ENCODE data around the gene SPEF1. TPM values are rescaled to one million over a fixed set of nuclear protein-coding genes. Genes with fewer than 3 reads are reported as not detected.

The SPEF1 gene
- total RNA-seq, 1 experiment from 2014 or later: not detected

DNA sequence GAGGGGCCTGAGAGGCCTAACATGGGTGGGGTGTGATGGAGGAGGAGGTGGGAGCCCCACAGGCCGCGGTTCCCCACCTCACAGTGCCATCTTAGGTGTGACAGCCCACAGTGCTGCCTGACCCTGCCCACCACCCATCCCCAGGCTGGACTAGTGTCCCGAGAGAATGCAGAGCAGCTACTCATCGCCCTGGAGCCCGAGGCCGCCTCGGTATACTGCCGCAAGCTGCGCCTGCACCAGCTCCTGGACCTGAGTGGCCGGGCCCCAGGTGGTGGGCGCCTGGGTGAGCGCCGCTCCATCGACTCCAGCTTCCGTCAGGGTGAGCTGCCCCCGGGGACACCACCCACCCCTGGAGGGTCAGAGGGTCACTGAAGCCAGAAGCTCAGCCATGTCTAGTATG lies 33.2 kb downstream of the SPEF1 start:
- no peak for DNase-seq (ENCODE audit: low spot score)

DNA sequence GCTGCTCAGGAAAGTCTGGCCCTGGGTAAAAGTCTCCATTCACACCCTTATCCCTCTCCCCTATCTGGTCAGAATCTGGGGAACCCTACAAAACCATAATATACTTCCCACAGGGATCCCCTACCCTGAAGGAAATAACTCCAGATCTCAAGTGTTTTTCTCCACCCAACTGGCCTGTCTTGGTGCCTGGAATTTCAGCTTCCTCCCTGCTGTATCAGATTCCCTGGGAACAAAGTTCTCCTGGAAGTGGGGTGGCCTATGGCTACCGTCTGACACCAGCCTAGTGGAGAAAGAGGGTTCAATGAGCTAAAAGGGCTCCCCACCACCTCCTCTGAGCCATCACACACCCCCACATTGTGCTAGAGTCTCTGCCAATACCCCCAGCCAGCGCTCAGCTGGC lies 33.8 kb downstream of the SPEF1 start:
- no peak for DNase-seq (ENCODE audit: low spot score)

DNA sequence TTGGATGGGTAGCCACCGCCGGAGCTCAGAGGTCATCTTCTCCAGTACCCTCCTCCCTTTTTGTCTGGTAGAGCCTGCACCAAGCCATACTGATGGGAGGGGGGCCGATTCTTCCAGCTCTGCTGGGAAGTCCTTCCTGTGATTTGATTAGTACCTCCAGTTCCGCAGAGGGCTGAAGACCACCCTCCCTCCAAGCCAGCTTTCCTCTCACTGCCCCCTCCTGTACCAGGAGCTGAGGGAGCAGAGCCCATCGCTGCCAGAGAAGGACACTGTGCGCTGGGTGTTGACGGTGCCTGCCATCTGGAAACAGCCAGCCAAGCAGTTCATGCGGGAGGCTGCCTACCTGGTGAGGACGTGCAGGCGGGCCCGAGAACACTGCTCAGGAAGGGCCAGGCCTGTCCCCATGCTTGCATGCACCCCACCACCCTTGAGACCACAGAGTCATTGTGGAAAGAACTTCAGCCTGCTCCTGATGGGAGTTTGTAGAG lies 35.5 kb downstream of the SPEF1 start:
- DNase-seq (ENCODE audit: low spot score): no peak

DNA sequence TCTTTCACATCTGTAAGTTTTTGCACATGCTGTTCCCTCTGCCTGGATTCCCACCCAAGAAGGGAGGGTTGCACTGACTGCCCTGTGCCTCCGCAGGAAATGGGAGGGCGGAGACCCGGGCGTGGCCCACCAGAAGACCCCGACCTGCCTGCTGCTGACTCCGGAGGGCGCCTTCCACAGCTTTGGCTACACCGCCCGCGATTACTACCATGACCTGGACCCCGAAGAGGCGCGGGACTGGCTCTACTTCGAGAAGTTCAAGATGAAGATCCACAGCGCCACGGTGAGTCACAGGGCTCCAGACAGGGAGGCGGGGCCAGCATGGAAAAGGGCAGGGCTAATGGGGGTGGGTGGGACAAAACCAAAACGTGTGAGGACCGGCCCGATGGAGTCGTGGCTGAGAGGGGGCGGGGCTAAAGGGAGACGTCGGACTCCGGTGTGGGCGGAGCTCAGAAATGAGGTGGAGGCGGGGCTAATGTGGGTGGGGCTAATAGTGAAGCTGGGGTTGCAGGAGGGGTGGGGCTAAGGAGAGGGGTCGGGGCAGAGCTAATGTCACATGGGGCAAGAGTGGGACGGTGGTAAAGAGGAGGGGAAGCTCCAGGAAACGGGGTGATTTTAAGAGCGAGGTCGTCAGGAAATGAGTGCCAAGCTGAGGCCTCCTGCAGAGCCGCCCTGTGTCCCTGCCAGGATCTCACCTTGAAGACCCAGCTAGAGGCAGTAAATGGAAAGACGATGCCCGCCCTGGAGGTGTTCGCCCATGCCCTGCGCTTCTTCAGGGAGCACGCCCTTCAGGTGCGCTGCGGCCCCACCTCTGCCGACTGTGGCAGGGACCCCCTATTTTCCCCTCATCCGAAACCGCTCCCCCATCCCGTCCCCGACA lies 36.2 kb downstream of the SPEF1 start:
- DNase-seq (ENCODE audit: low spot score): peak; percentile 49

DNA sequence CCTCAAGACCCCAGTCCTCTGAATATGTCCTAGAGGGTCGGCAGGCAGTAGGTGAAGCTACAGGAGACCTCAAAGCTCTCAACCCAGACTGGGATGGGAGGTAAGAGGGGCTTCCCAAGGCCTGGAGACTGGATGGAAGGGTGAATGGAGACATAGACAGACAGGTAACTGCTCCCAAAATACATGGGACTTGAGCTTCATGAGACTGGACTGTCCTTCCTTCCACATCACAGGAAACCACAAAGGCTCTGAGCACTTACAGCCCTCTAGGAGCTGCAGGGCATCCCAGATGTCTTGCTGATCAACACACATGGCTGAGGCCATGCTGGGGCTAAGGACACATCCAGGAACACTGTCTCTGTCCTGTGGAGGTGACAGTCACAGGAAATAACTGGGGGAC lies 37.2 kb downstream of the SPEF1 start:
- no peak for DNase-seq (ENCODE audit: low spot score)

DNA sequence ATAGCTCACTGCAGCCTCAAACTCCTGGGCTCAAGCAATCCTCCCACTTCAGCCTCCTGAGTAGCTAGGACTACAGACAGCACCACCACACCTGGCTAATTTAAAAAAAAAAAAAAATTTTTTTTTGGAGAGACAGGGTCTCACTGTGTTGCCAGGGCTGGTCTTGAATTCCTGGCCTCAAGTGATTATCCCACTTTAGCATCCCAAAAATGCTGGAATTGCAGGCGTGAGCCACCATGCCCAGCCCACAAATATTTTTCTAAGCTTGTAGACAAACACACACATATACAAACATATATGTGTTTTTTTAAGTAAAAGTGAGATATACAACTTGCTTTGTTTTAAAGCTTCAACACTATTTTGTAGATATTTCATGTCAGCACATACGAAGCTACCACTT lies 38.0 kb downstream of the SPEF1 start:
- no peak for DNase-seq (ENCODE audit: low spot score)

DNA sequence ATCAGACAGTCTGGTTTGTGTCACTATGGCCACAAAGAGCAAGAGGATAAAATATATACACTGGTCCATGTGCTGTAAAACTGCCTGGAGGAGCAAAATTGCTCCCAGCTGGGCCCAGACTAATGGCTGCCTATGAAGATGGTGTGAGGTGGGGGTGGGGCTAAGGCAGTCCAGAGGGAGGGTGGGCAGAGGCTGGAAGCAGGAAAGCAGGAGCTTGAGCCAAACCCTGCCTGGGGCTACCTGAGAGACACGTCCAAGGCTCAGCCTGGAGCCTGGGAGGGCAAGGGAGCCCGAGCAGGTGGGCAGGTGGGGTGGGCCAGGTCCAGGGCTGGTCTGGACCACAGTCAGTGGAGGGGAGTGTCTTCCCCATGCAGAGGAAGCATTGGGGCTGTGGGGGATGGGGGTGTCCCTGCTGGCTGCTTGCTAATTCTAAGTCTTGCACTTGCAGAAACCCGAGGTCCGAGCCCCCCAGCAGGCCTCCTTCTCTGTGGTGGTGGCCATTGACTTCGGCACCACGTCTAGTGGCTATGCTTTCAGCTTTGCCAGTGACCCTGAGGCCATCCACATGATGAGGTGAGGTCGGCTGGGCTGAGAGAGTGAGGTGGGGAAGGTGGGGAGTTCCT lies 39.3 kb downstream of the SPEF1 start:
- DNase-seq (ENCODE audit: low spot score): no peak

DNA sequence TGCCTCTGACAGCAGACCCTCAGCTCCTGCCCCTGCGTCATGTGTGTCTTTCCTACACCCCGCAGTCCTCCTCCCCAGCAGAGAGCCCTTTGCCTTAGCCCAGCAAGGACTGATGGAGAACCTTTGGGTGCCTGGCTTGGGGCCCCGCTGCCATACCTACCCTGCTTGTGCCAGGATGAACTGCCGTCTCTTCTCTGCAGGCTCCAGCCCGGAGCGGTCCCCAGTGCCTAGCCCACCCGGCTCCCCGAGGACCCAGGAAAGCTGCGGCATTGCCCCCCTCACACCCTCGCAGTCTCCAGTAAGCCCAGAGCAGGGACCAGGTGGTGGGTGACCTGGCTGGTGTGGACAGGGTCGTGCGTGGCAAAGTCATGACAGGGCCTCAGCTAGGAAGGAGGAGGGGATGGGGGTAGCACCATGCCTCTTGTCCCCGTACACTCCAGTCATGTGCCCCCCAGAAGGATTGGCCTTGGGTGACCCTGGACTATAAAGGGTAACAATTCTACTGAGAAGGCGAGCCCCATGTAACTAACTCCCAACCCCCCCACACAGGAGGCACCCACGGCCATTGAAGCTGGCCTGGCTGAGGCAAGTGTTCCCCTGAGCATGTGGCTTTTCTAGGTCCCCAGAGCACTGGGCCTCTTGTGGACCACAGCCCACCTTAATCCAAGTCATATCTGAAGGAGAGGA lies 40.5 kb downstream of the SPEF1 start:
- DNase-seq (ENCODE audit: low spot score): no peak

DNA sequence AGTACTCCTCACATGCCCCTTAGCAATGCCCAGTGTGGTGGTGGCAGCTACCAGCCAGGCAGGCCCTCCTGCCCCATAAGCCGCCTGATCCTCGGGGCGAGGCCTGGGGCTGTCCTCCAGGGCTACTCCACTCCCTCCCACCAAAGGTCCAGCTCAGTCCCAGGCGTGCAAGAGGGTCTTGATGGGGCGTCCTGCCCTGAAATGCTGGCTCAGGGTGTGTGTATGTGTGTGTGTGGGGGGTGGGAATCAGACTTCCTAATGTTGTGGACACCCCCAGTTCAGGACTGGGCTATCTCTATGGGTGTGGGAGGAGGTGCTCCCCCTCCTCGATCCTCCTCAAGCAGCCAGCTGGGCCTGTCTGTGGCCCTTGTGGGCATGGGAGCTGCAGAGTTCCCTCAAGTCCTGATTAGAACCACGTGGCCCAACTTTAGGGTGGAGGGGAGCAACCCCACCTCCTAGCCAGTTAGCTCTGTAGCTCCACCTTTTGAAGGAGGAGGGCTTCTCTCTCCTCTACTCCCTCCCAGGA lies 41.3 kb downstream of the SPEF1 start:
- DNase-seq (ENCODE audit: low spot score): no peak

DNA sequence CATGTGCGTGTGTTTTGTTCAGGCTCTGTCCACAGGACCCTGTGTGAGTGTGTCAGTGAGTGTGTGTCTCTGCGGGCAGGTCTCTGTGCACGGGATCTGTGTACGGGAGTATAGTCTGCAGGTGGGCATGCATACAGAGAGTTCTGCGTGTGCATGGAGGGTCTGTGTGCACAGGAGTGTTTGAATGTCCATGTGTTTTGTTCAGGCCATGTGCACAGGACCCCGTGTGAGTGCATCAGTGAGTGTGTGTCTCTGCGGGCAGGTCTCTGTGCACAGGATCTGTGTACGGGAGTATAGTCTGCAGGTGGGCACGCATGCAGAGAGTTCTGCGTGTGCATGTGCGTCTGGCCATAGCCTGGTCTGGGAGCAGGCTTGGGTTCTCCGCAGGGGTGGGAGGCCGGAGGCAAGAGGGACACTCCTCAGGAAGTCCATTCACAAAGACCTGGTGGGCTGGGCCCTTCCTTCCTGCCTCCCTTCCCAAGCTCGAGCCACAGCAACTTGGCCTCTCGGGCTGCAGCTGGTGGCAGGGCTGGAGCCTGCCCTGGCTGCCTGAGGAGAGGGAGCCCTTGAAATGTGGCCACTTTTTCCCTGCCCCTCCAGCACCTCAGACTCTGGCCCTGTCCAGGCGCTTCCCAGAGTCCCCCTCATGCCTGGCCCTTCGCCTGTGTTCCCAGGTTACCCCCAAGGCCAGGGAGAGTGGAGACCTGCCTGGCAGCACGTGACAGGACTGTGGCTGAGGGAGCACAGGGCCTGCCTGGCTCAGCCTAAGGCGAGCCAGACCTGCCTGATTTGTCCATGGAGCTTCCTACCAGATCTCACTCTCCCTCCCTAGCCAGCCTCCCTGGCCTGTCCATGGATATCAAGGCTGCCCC lies 42.0 kb downstream of the SPEF1 start:
- DNase-seq (ENCODE audit: low spot score): no peak

DNA sequence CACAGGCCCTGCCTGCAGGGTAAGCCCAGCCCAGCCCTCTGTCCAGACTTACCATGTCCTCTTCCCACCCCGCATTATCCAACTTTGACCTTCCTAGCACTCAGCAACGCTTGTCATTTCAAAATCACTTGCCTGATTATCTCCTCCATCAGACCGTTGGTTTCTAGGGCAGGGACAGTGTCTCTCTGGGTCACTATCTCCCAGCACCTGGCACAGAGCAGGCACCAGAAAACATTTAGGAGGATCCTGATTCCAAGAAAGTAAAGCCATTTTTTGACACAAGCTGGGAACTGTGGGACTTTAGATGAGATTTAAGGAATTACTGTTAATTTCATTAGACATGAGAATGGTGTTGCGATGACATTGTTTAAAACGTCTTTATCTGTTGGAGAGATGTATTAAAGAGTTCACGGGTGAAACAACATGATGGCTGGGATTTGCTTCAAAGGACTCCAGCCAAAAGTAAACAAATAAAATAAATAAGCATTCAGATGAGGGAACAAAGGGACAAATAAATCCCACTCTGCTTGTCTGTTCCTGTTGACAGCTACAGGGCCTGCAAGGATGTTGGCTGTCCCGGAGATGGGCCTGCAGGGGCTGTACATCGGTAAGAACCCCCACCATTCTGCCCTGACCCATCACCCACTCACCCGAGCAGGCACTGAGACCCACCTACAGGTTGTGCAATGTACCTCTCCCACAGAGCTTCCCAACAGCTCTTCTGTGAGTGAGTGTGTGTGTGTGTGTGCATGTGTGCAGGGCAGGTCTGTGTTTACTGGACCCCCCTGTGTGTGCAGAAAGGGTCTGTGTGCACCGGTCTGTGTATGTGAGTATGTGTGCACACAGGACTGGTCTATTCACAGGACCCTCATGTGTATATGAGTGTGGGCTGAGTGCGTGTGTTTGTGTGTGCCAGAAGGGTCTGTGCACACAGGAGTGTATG lies 42.9 kb downstream of the SPEF1 start:
- DNase-seq (ENCODE audit: low spot score): no peak

DNA sequence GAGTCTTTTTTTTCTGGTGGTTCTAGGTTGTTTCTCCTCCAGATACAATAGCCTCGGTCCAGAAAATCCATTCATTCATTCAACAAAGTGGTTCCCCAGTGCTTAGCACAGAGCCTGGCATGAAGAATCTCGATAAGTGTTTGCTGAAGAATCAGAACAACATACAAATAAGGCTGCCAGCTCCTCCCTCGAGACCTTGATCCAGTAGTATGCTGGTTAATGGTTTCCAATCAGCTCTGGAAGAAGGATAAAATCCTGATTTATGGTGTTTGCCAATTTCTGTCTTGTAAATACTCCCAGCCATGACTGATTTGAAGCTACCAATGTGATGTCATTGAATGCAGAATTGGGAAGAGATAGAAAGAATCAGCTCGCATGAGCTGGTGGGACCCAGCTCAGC lies 45.5 kb downstream of the SPEF1 start:
- no peak for DNase-seq (ENCODE audit: low spot score)

DNA sequence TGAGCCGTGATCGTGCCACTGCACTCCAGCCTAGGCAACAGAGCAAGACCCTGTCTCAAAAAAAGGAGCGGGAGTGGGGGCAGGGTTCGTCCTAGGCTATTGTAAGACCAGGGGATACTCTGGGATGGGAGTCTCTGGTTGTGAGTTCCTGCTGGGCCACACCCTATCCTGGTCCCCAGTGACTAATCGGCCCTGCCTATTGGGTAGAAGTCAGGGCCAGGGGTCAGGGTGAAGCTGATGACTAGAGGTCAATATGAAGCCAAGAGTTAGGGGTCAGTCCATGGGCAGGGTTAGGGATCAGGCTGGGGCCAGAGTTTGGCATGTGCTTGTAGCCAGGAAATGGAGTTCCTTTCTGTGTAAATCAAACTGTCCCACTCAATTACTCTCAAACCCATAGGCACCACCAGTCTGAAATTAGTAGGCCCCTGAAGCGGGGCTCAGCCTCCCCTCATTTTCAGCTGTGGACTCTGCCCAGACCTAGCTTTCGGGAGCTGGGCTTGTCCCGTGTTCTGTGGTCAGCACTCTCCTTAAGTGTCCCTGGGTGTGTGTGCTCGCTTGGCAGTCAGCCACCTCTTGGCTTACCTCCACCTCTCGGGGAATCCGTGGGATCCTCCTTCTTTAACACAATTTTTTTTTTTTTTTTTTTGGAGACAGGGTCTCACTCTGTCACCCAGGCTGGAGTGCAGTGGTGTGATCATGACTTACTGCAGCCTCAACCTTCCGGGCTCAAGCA lies 47.0 kb downstream of the SPEF1 start:
- DNase-seq (ENCODE audit: low spot score): no peak

DNA sequence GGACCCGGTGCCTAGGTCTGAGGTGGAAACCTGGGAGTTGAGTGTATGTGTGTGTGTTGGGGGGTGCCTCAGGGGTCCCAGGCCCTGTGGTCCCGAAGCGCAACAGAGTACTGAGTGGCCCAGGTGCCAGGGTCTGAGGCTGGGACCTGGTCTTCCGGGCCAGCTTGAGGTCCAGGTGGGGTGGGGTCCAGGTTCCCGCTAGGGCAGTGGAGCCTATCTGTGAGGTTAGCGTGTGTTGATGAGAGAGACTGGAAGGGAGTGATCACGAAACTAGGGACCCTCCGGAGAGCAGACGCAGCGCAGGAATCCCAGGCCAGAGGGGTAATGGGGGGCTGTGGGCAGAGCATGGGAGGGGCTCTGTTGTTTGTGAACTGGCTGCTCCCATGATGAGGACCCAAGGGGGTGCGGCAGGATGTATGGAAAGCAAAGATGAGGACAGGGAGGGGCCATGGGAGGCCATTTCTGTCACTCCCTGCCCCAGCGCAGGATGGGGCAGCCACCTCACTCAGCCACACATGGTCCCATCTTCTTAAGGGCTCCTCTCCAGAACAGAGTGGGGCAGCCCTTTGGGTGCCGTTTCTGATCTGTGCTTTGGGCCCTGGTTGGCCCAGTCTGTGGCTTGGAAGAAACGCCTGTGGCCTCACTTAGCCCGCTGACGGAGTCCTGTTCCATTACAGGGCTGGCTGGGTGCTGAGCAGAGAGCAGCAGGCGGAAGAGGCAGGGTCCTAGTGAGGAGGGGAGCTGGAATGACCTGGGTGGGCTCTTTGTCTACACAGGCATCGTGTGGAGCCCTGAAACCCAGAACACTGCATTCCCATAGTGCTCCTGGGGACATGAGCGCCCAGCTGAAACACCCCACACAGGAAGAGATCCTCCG lies 47.9 kb downstream of the SPEF1 start:
- no peak for DNase-seq (ENCODE audit: low spot score)

DNA sequence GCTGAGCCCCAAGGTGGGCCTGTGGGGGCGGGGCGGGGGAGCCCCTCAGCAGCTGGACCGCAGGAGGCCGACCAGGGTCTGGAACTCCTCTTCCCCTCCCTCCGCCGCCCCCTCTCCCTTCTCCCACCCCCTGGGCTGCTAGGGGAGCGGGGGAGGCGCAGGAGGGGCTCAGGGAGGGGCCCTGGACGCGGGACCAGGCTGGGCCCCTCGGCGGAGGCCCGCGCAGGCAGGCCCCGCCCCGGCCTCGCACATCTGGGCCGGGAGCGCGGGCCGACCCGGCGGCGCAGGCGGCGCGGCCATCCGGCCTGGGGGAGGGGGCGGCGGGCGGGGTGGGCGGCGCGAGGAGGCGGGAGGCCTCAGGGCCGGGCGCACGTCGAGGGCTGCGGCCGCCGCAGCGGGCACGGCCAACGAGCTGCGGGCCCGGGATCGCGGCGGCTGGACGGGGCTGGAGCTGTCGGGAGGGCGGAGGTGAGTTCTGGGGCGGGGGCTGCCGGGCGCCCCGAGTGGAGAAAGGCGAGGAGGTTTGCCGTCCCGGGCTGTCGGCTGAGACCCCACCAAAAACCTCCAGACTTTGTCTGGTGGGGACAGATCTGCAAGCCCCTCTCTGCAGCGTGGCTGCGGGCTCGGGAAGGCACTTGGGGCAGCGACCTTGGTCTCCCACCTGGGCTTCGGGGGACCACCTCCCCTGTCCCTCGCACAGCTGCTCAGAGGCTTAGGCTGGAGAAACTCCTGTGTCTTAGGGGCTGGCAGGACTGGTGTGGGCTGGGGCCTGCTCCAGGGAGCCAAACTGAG lies 48.7 kb downstream of the SPEF1 start, which contains the start of gene HSPA12B:
HSPA12B (plus strand) TSS at position 359 of the 792 bp plus-strand sequence. CDS start 5,990 bp downstream, outside the sequence.
- DNase-seq (ENCODE audit: low spot score): no peak

DNA sequence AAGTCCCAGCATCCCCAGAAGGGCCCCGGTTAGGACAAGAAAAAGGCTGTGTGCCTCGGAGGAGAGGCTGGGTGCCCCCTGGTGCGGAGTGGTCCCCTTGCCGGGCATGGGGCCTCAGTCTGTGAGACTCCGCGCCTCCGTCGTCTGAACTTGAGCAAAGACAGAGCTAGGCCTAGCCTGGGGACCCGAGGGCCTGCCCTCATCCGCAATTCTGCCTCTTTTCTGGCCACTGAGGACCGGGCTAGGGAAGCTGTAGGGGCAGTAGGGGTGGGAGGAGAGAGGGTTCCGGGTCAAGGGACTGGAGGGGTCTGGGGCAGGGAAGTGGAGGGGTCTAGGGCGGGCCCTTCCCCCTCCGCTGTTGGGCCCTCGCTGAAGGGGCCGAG lies 49.3 kb downstream of the SPEF1 start:
- DNase-seq (ENCODE audit: low spot score): no peak

DNA sequence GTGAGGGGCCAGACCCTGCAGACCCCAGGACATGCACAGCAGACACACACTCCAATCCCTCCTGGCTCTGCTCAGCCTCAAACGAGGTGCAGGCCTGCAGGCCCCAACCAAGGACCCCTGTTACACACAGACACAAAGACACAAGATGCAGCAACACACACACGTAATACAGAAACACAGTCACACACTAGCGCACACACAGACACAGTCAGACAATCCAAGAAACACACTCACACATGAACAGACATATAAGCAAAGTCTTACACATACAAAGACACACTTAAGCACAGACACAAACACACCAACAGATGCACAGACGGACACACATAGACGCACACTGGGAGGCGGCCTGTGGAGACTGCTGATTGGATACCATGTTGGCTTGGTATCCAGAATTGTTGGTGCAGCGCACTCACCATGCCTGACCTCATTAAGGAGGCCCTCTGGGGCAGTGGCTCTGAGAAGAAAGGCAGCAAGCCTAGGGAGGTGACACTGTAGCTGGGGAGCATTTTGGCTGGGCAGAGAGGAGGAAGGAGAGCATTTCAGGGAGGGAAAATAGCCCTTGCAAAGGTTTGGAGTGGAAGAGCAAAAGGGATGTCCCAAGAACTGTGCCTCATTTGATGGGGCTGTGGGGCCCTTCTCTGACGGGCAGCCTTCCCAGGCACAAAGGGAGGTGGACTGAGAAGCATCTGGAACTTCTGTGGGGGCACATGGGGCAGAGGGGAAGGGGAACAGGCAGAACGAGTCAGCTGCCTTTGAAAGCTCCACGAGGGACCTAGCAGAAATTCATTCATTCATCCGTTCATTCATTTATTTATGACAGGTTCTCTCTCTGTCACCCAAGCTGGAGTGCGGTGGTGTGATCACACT lies 50.2 kb downstream of the SPEF1 start:
- no peak for DNase-seq (ENCODE audit: low spot score)
